SW 1271 (cell line): ENCODE results near the gene TCEA3.

Experiments
- DNase-seq, 2 experiments: peaks; one replicate each; lab custom pipeline; 2025; lab: John Stamatoyannopoulos, UW

The TCEA3 gene

GRCh38 chr1:23424293-23425192, at the start of gene TCEA3:
Gene TCEA3 (minus strand): TSS chr1:23424748. CDS start chr1:23424633, 115 bp downstream.
- no peak for DNase-seq

GRCh38 chr1:23473037-23473800, 48.7 kb upstream of the TCEA3 start:
- no peak for DNase-seq

- DNase-seq = no peak
Observed at GRCh38 chr1:23472351-23473036, 47.9 kb upstream of the TCEA3 start.

- DNase-seq = no peak
Observed at GRCh38 chr1:23471473-23472075, 47.0 kb upstream of the TCEA3 start.

GRCh38 chr1:23470282-23471070, 45.9 kb upstream of the TCEA3 start:
- DNase-seq = no peak

DNA sequence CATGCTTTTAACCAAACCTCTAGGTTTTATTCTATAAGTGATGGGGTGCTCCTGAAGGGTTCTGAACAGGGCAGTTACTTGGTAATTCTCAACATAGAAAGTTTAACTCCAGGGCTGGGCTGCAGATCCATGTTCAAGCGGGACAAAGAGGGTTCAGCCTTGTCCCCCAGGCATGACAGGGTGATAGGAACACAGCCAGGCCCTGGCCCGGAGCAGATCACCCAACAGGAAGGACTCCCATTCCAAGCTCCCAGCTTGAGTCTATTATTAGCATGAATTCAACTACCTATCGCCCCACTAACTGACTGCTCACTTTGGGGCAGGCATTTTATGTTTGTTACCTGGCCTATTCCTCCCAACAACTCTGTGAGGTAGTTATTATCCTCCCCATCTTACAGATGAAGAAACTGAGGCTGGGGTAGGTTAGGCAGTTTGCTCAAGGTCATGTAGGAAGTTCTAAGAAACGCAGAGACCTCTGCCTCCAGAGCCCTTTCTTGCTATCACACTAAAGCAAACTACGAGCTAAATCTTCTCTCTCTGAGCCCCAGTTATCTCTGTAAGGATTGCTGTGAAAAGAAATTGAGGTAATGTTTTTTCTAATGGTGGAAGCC, 44.9 kb upstream of the TCEA3 start:
- no peak for DNase-seq

- no peak for DNase-seq
Observed at GRCh38 chr1:23466423-23466989, 42.0 kb upstream of the TCEA3 start.

DNA sequence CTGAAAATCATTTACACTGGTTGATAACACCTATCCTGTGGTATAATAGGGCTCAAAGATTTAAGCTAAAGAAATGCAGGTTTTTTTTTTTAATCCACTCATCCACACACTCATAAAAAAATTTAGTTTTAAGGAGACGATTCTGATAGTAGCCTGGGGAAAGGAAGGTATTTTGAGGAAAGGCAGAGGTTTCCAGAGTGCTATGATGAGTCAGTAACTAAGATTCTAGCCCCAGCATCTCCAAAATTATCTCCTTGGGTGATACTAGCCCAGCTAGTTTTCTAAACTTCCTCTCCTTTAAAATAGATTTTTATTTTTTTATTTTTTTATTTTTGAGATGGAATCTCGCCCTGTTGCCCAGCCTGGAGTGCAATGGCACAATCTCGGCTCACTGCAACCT, 38.7 kb upstream of the TCEA3 start:
- DNase-seq = no peak

- DNase-seq = no peak
Observed at GRCh38 chr1:23462766-23463165, 38.2 kb upstream of the TCEA3 start.

GRCh38 chr1:23461050-23461449, 36.5 kb upstream of the TCEA3 start:
- no peak for DNase-seq

DNA sequence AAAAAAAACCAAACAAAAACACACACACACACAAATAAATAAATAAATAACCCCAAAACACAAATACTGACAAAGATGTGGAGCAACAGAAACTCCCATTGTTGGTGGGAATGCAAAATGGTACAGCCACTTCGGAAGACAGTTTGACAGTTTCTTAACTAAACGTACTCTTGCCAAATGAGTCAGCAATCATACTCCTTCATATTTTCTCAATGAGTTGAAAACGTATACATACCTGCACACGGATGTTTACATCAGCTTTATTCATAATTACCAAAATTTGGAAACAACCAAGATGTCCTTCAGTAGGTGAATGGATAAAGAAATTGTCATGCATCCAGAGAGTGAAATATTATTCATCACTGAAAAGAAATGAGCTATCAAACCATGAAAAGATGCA, 36.0 kb upstream of the TCEA3 start:
- DNase-seq = no peak

DNA sequence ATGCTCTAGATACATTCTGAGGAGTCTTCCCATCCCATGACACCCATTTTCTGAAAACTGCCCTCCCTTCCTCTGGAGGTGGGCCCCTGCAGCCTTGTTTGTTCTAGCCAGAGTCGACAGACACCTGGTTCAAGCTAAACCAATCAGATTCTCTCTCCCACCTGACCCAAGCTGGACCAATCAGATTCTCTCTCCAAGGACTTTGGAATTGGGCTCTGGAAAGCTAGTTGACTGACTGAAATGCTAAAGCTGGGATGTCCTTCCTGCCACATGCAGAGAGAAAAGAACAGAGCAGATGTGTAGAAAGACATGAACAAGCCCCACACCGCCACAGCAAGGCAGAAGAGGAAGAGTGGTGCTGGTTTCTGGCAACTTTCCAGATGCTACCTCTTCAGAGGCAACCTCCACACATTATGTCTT, 34.8 kb upstream of the TCEA3 start:
- DNase-seq = no peak

DNA sequence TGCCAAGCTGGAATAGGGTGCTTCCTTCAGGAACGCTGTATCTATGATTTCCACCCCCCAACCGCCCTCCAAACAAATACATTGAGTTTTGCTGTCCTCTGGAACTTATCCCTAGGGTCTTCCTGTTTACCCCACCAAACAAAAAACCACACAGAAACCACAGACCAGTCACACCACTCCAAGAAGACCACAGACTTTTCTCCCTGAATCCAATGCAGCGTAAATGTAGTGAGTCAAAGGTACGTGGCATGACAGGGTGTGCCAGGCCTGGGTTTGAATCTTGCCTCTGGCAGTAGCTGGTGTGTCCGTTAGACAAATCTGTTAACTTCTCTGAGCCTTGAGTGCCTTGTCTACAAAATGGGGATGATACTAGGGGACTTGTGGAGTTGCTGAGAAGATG, 31.7 kb upstream of the TCEA3 start:
- DNase-seq = no peak

GRCh38 chr1:23453455-23454000, 29.0 kb upstream of the TCEA3 start:
- no peak for DNase-seq

DNA sequence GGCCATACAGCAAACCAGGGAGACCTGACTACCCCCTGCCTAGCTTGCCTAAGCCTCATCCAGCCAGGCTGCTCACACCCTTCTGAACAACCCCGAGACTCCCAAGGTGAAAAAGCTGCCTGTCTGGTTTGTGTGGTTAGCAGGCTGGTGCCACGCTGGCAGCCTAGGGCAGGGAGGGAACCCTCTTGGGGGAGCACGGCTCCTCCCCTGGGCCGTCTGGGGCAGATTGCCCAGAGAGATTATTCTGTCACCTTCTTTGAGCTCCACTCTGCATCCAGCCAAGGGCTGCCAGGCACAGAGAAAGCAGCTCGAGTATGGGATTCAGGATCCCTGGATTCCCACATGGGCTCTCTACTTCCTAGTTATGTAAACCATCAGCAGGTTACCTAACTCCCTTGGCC, 27.5 kb upstream of the TCEA3 start:
- no peak for DNase-seq

GRCh38 chr1:23451441-23451840, 26.9 kb upstream of the TCEA3 start:
- no peak for DNase-seq

GRCh38 chr1:23450894-23451293, 26.3 kb upstream of the TCEA3 start:
- DNase-seq = no peak

GRCh38 chr1:23449958-23450357, 25.4 kb upstream of the TCEA3 start:
- DNase-seq = no peak

GRCh38 chr1:23449306-23449705, 24.8 kb upstream of the TCEA3 start:
- DNase-seq = no peak

GRCh38 chr1:23448846-23449245, 24.3 kb upstream of the TCEA3 start:
- DNase-seq = no peak
